ENCODE measurements around the gene NEUROG3.

NEUROG3 gene

GRCh38 chr10:69580435-69580834 lies 7.2 kb upstream of the NEUROG3 start:
- DNase-seq (ENCODE audit: extremely low spot score): no peak
- no peak for TF ChIP-seq CTCF (IDR thresholded peaks at IDR 0.05; ENCODE audit: control extremely low read depth, extremely low read depth, low read depth, missing control alignments)
- CTCF ChIA-PET: interaction anchor here (0.7 kb wide), 1 partner anchor 9 kb away, joined by 3 read pairs; no protein-coding TSS in a partner anchor
- POLR2A ChIA-PET: no interaction called here

- no peak for DNase-seq (ENCODE audit: extremely low spot score)
- POLR2A ChIA-PET: no interaction called here
- TF ChIP-seq CTCF (IDR thresholded peaks at IDR 0.05; ENCODE audit: control extremely low read depth, extremely low read depth, low read depth, missing control alignments): no peak
- CTCF ChIA-PET: no interaction called here
Measured at GRCh38 chr10:69579464-69580060, 6.3 kb upstream of the NEUROG3 start.

GRCh38 chr10:69578508-69578991 lies 5.3 kb upstream of the NEUROG3 start:
- DNase-seq (ENCODE audit: extremely low spot score): no peak
- ChIA-PET POLR2A (no interaction called here), CTCF (no interaction called here)
- TF ChIP-seq CTCF (IDR thresholded peaks at IDR 0.05; ENCODE audit: control extremely low read depth, extremely low read depth, low read depth, missing control alignments): no peak

- ChIA-PET CTCF (no interaction called here), POLR2A (no interaction called here)
- no peak for DNase-seq (ENCODE audit: extremely low spot score)
- TF ChIP-seq CTCF (IDR thresholded peaks at IDR 0.05; ENCODE audit: control extremely low read depth, extremely low read depth, low read depth, missing control alignments): no peak
Measured at GRCh38 chr10:69577268-69578232, 4.3 kb upstream of the NEUROG3 start.

- TF ChIP-seq CTCF (IDR thresholded peaks at IDR 0.05; ENCODE audit: control extremely low read depth, extremely low read depth, low read depth, missing control alignments): no peak
- ChIA-PET CTCF (no interaction called here), POLR2A (no interaction called here)
- DNase-seq (ENCODE audit: extremely low spot score): no peak
Measured at GRCh38 chr10:69576334-69577011, 3.3 kb upstream of the NEUROG3 start.

- TF ChIP-seq CTCF (IDR thresholded peaks at IDR 0.05; ENCODE audit: control extremely low read depth, extremely low read depth, low read depth, missing control alignments): no peak
- CTCF ChIA-PET: interaction anchor here (0.7 kb wide), 1 partner anchor 56 kb away, joined by 3 read pairs; no protein-coding TSS in a partner anchor
- POLR2A ChIA-PET: no interaction called here
- DNase-seq (ENCODE audit: extremely low spot score): no peak
Measured at GRCh38 chr10:69575164-69575722, 2.0 kb upstream of the NEUROG3 start.

All from GM10248 (cell line).